HuH-7.5 (cell line): ENCODE measurements around the gene RNMT.
A peak's percentile ranks its signal among the peaks of the same experiment; 100 is the strongest.

Source experiments
- DNase-seq: peaks from one replicate; pipeline ENCODE4 v3.0.0; 2011; ENCODE audit warnings: low spot score

Gene RNMT

DNA sequence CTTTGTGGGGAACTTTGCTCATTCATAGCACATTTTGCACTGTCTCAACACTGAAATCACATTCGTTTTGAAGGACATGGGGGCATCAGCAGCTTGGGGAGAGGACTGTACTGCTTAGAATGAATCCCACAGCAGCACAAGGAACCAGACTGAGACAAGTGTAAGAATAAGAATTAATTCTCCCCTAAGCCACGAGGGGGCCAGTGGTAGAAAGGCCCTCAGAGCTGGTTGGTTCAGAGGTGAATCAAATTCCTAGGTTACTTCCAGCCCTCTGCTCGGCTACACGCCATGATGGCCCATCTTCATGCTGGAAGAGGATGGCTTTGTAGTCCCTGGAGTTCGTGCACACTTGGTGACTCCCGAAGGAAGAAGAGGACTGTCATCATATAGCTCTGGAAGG lies 85.5 kb downstream of the RNMT start:
- no peak for DNase-seq

DNA sequence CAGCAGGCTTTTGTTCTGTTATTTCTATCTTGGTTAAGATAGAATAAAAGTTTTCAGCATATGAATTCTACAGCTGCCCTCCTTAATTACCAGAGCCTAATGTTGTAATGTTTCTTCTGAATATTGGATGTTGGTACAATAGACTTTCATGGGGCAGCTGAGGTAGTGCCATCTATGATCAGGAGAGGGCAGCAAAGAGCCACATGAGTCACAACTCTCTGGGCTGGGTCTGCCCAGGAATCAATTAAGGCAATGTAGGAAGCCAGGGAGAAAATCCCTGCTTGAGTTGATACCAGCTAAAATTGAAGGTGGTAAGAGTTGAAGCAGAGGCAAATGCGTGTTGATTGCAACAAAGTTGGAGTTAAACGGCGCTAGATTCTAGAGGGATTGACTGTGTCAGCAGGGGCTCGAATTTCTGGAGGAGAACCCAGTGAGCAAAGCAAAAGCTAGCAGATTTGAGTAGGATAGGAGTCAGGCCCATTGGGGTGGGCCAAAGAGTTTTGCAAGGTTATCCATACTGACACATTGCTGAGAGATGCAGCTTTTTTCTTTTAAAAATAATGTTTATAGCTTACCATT lies 86.9 kb downstream of the RNMT start:
- DNase-seq = peak; percentile 83
